Measurements from ENCODE around the gene P2RY8.
A peak's percentile ranks its signal among the peaks of the same experiment; 100 is the strongest.
"Not testable (repeated sequence)": the region's sequence is repeated elsewhere in the genome, so short reads cannot be mapped to it uniquely, and the experiment has no call there.

The P2RY8 gene

DNA sequence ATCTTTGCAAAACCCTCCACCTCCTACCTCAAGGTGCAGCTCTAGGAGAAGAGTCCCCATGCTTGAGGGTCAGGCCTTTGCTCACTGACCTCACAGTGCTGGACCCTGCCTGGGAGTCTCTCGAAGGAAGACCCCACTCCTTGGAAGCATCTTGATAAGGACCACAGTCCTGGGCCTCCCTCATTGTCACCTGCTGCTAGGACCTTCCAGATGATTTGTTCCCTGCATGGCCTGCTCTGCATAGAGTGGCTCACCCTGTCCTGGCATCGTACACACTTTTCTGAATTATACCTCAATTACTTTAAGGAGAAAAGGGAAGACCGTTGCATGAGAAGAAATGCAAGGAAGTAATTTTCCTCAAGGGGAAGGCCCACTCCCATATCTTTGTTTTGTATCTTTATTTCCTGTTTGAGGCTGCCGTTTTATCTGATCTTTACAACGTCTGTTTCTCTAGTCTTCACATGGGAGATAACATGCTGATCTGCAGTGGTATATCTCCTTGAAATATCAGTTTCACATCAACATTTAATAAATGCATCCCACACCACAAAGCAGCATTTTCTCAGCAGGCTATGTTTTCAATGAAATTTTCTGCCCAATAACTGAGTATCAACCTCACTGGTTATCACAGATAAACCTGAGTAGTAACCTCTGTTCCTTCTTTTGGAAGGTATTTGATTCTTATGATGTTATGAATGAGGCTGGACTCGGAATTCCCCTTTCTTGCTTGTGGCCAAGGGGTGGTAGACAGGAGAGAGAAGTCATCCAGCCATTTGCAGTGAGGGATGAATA is 39.4 kb upstream of the P2RY8 start:
- Histone ChIP-seq H2AFZ (ENCODE audit: low read length) (no peak overlapping the region), H3K9me2 (replicated peaks; ENCODE audit: insufficient read depth, low read length) (no peaks in the 10 kb centered on the region), H3K36me3 (replicated peaks; ENCODE audit: insufficient read depth, low read length) (no peaks in the 10 kb centered on the region), H3F3A (ENCODE audit: insufficient read depth, low read length) (no peaks in the 10 kb centered on the region), H3K27ac (ENCODE audit: low read length) (no peak overlapping the region), H3K4me2 (ENCODE audit: low read depth, low read length) (no peak overlapping the region), H3K4me1 (ENCODE audit: low read length) (no peaks in the 10 kb centered on the region), H3K79me2 (ENCODE audit: low read length) (no peaks in the 10 kb centered on the region), H3K27me3 (replicated peaks; ENCODE audit: insufficient read depth, low read length) (no peaks in the 10 kb centered on the region), H3K9me3 (replicated peaks; ENCODE audit: insufficient read depth, low read length) (no peaks in the 10 kb centered on the region), H4K20me1 (ENCODE audit: insufficient read depth, low read length) (no peaks in the 10 kb centered on the region), H3K9ac (ENCODE audit: low read length) (no peak overlapping the region), H3K4me3 (ENCODE audit: low read length) (no peak overlapping the region)
- TF ChIP-seq, protein P1, sequence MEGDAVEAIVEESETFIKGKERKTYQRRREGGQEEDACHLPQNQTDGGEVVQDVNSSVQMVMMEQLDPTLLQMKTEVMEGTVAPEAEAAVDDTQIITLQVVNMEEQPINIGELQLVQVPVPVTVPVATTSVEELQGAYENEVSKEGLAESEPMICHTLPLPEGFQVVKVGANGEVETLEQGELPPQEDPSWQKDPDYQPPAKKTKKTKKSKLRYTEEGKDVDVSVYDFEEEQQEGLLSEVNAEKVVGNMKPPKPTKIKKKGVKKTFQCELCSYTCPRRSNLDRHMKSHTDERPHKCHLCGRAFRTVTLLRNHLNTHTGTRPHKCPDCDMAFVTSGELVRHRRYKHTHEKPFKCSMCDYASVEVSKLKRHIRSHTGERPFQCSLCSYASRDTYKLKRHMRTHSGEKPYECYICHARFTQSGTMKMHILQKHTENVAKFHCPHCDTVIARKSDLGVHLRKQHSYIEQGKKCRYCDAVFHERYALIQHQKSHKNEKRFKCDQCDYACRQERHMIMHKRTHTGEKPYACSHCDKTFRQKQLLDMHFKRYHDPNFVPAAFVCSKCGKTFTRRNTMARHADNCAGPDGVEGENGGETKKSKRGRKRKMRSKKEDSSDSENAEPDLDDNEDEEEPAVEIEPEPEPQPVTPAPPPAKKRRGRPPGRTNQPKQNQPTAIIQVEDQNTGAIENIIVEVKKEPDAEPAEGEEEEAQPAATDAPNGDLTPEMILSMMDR (IDR thresholded peaks at IDR 0.05; ENCODE audit: low read length): no peak
- TF ChIP-seq EZH2phosphoT487 (IDR thresholded peaks at IDR 0.05; ENCODE audit: low read length) (no peak), EZH2 (optimal IDR thresholded peaks at IDR 0.05; ENCODE audit: low read depth, low read length) (no peak)
- no peak for DNase-seq

DNA sequence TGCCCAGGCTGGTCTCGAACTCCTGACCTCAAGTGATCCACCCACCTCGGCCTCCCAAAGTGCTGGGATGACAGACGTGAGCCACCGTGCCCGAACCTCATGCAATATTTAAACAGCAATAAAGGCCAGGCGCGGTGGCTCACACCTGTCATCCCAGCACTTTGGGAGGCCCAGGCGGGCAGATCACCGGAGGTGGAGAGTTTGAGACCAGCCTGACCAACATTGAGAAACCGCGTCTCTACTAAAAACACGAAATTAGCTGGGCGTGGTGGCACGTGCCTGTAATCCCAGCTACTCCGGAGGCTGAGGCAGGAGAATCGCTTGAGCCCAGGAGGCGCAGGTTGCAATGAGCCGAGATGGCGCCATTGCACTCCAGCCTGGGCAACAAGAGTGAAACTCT is 37.2 kb upstream of the P2RY8 start:
- H3K36me3 ChIP-seq (replicated peaks; ENCODE audit: insufficient read depth, low read length); H2AFZ ChIP-seq (ENCODE audit: low read length); H3K79me2 ChIP-seq (ENCODE audit: low read length); DNase-seq; H3K4me2 ChIP-seq (ENCODE audit: low read depth, low read length); H3K9ac ChIP-seq (ENCODE audit: low read length); H3K27ac ChIP-seq (ENCODE audit: low read length); H3K4me1 ChIP-seq (ENCODE audit: low read length); H3K27me3 ChIP-seq (replicated peaks; ENCODE audit: insufficient read depth, low read length); H4K20me1 ChIP-seq (ENCODE audit: insufficient read depth, low read length); H3K9me3 ChIP-seq (replicated peaks; ENCODE audit: insufficient read depth, low read length); H3K4me3 ChIP-seq (ENCODE audit: low read length); H3F3A ChIP-seq (ENCODE audit: insufficient read depth, low read length); H3K9me2 ChIP-seq (replicated peaks; ENCODE audit: insufficient read depth, low read length): not testable (repeated sequence)

DNA sequence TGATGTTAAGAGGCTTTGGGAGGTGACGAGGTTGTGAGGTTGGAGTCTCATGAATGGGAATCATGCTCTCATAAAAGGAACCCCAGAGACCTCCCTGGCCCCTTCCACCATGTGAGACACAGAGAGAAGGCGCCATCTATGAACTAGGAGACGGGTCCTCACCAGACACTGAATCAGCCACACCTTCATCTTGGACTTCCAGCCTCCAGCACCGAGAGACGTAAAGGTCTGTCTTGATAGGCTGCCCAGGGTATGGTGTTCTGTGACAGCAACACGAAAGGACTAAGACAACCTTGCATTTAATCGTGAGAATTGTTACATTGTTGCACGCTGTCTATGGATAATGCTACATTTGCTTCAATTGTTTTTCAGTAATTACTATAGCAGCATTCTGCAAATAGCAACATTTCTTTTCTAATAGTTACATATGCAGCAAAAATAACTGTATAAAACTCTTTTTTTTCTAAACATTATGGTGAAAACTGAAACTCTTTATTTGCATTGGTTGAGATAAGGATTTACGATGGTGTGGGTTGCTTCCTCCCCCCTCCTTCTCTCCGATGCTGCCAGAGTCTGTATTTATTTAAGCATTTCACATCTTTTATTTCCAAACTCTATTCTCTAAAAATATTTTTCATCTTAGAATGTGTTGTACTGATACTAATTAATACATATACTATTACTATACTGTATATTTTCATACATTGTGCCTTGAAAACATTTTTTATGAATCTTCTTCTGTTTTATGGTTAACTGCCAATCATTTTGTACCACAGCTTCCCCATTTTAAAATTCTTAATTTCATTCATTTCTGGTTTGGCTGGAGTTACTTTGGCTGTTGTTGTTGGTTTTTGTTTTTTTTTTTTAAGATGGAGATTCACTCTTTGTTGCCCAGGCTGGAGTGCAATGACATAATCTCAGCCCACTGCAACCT is 28.0 kb upstream of the P2RY8 start:
- H3F3A ChIP-seq (ENCODE audit: insufficient read depth, low read length): no peaks in the 10 kb centered on the region
- no peaks in the 10 kb centered on the region for H3K36me3 ChIP-seq (replicated peaks; ENCODE audit: insufficient read depth, low read length)
- H3K9me3 ChIP-seq (replicated peaks; ENCODE audit: insufficient read depth, low read length): no peaks in the 10 kb centered on the region
- H3K4me2 ChIP-seq (ENCODE audit: low read depth, low read length): peak overlapping the region; percentile 46; the same call in 1 of the 2 replicates
- TF ChIP-seq EZH2 (optimal IDR thresholded peaks at IDR 0.05; ENCODE audit: low read depth, low read length) (no peak), EZH2phosphoT487 (IDR thresholded peaks at IDR 0.05; ENCODE audit: low read length) (no peak)
- TF ChIP-seq, protein P1 (IDR thresholded peaks at IDR 0.05; ENCODE audit: low read length): no peak
- H4K20me1 ChIP-seq (ENCODE audit: insufficient read depth, low read length): no peaks in the 10 kb centered on the region
- no peaks in the 10 kb centered on the region for H3K27me3 ChIP-seq (replicated peaks; ENCODE audit: insufficient read depth, low read length)
- peak overlapping the region; percentile 11; the same call in 1 of the 2 replicates for H3K4me3 ChIP-seq (ENCODE audit: low read length)
- H3K79me2 ChIP-seq (ENCODE audit: low read length): no peaks in the 10 kb centered on the region
- H2AFZ ChIP-seq (ENCODE audit: low read length): no peak overlapping the region
- H3K27ac ChIP-seq (ENCODE audit: low read length): no peak overlapping the region
- H3K9ac ChIP-seq (ENCODE audit: low read length): no peak overlapping the region
- DNase-seq: no peak
- 0 out of 2 replicates have a peak, but pooled peaks cover 4% of the 10 kb centered on the region for H3K4me1 ChIP-seq (ENCODE audit: low read length)
- no peaks in the 10 kb centered on the region for H3K9me2 ChIP-seq (replicated peaks; ENCODE audit: insufficient read depth, low read length)

DNA sequence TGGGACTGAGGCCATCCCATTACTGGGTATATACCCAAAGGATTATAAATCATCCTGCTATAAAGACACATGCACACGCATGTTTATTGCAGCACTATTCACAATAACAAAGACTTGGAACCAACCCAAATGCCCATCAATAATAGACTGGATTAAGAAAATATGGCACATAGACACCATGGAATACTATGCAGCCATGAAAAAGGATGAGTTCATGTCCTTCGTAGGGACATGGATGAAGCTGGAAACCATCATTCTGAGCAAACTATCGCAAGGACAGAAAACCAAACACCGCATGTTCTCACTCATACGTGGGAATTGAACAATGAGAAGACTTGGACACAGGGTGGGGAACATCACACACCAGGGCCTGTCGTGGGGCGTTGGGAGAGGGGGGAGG is 27.1 kb upstream of the P2RY8 start:
- H3K27ac ChIP-seq (ENCODE audit: low read length); H3K9me3 ChIP-seq (replicated peaks; ENCODE audit: insufficient read depth, low read length); H3K27me3 ChIP-seq (replicated peaks; ENCODE audit: insufficient read depth, low read length); H3K9me2 ChIP-seq (replicated peaks; ENCODE audit: insufficient read depth, low read length); H3K4me1 ChIP-seq (ENCODE audit: low read length); H3K4me3 ChIP-seq (ENCODE audit: low read length); H3K79me2 ChIP-seq (ENCODE audit: low read length); H2AFZ ChIP-seq (ENCODE audit: low read length); H3K4me2 ChIP-seq (ENCODE audit: low read depth, low read length); H3F3A ChIP-seq (ENCODE audit: insufficient read depth, low read length); H3K36me3 ChIP-seq (replicated peaks; ENCODE audit: insufficient read depth, low read length); H3K9ac ChIP-seq (ENCODE audit: low read length); H4K20me1 ChIP-seq (ENCODE audit: insufficient read depth, low read length); DNase-seq: not testable (repeated sequence)

Data from MM.1S (cell line).